KMS-11 (cell line): ENCODE results near the gene MEGF11.

Experiments
- H2AFZ ChIP-seq: fragments of 200-600 bp; sonication (generic); 2 replicates; pipeline ENCODE4 v1.6.1; 2016; ENCODE audit warnings: antibody characterized with exemption, mixed run types, low read depth
- H3K27ac ChIP-seq: fragments of 200-600 bp; sonication (generic); 2 replicates; pipeline ENCODE4 v1.6.1; 2016; ENCODE audit warnings: mild to moderate bottlenecking, mixed run types
- H3K27me3 ChIP-seq: fragments of 200-600 bp; sonication (generic); 2 replicates; pipeline ENCODE4 v1.6.1; 2017; ENCODE audit warnings: mild to moderate bottlenecking, low read depth, mixed run types, moderate library complexity; ENCODE audit not compliant: insufficient read depth
- H3K36me3 ChIP-seq: fragments of 200-600 bp; sonication (generic); 2 replicates; pipeline ENCODE4 v1.6.1; 2017; ENCODE audit warnings: mild to moderate bottlenecking, mixed run types; ENCODE audit not compliant: insufficient read depth
- H3K4me1 ChIP-seq: fragments of 200-600 bp; sonication (generic); 2 replicates; pipeline ENCODE4 v1.6.1; 2016; ENCODE audit warnings: mild to moderate bottlenecking, low read depth, mixed run types; ENCODE audit not compliant: poor library complexity, severe bottlenecking
- H3K4me2 ChIP-seq: fragments of 200-600 bp; sonication (generic); 2 replicates; pipeline ENCODE4 v1.7.0; 2016; ENCODE audit warnings: mild to moderate bottlenecking, mixed run types
- H3K4me3 ChIP-seq: fragments of 200-600 bp; sonication (generic); IDR thresholded peaks from 2 replicates; pipeline ENCODE4 v1.6.1; 2017; ENCODE audit warnings: low read depth, low read length, mixed read lengths; ENCODE audit not compliant: insufficient read depth
- H3K79me2 ChIP-seq: fragments of 200-600 bp; sonication (generic); 2 replicates; pipeline ENCODE4 v1.6.1; 2016; ENCODE audit warnings: low read depth, mixed run types; ENCODE audit not compliant: insufficient read depth
- H3K9ac ChIP-seq: fragments of 200-600 bp; sonication (generic); 2 replicates; pipeline ENCODE4 v1.6.1; 2016; ENCODE audit warnings: mild to moderate bottlenecking, mixed run types
- H4K20me1 ChIP-seq: fragments of 200-600 bp; sonication (generic); 2 replicates; pipeline ENCODE4 v1.6.1; 2016; ENCODE audit warnings: mild to moderate bottlenecking, mixed run types; ENCODE audit not compliant: insufficient read depth
- TF ChIP-seq, protein P1 (sequence below): fragments of 200-600 bp; sonication (generic); conservative IDR thresholded peaks from 2 replicates; pipeline ENCODE4 v1.6.1; 2017; ENCODE audit warnings: low read depth, mild to moderate bottlenecking, antibody characterized with exemption, low read length, moderate library complexity, mixed read lengths

MEGF11 gene

DNA sequence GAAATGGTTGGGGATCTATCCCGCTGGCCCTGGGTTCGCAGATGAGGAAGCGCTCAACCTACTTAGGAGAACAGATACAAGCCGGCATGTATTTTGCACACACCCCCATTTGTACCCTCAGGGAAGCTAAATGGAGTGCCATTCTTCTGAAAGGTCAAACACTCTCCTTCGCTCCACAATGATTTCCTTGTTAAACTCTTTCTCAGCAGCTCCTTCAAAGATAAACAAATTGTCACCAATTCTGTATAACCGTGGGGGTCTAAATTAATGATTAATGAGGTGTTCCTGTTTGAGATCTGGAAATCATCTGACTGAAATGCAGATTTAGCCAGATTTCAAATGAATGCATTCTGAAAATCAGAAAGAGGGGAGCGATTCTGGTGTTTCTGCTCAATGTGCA is 124.0 kb downstream of the MEGF11 start:
- H3K9ac ChIP-seq: no peak overlapping the region; the same call in 1 of the 2 replicates
- TF ChIP-seq, protein P1, sequence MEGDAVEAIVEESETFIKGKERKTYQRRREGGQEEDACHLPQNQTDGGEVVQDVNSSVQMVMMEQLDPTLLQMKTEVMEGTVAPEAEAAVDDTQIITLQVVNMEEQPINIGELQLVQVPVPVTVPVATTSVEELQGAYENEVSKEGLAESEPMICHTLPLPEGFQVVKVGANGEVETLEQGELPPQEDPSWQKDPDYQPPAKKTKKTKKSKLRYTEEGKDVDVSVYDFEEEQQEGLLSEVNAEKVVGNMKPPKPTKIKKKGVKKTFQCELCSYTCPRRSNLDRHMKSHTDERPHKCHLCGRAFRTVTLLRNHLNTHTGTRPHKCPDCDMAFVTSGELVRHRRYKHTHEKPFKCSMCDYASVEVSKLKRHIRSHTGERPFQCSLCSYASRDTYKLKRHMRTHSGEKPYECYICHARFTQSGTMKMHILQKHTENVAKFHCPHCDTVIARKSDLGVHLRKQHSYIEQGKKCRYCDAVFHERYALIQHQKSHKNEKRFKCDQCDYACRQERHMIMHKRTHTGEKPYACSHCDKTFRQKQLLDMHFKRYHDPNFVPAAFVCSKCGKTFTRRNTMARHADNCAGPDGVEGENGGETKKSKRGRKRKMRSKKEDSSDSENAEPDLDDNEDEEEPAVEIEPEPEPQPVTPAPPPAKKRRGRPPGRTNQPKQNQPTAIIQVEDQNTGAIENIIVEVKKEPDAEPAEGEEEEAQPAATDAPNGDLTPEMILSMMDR: no peak
- no peaks in the 10 kb centered on the region for H3K4me1 ChIP-seq
- no peaks in the 10 kb centered on the region for H4K20me1 ChIP-seq
- H3K4me2 ChIP-seq: no peak overlapping the region
- H3K4me3 ChIP-seq: no peak overlapping the region
- H3K36me3 ChIP-seq: no peaks in the 10 kb centered on the region
- H3K27me3 ChIP-seq: peaks cover 7% of the 10 kb centered on the region
- no peak overlapping the region for H2AFZ ChIP-seq
- no peaks in the 10 kb centered on the region for H3K79me2 ChIP-seq
- H3K27ac ChIP-seq: no peak overlapping the region

DNA sequence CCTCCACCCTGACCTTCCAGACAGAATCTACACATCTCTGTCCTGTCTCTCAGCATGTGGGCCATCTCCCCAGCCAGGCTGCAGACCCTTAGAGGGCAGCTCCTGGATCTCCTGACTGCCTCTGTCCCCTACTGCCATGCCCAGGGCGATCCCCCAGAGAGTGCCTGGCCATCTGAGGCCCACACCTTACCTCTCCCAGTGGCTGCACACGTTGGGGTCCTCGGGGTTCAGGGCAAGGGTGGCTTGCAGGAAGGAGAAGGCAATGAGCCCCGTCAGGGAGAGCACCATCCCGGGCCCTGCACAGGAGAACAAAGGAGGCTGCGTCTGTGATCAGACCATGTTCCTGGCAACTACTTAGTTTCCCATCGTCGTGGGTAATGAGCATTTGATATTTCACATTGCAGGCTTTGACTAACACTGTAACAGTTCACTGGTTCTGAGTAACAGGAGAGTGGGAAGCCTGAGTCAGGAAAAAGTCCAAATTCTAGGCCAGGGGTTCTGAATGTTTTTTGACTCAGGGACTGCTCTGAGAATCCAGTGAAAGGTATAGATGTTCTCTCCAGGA is 125.4 kb downstream of the MEGF11 start:
- H3K4me3 ChIP-seq: no peak overlapping the region
- no peak overlapping the region for H3K27ac ChIP-seq
- no peak overlapping the region for H3K9ac ChIP-seq
- H3K79me2 ChIP-seq: no peaks in the 10 kb centered on the region
- no peaks in the 10 kb centered on the region for H3K36me3 ChIP-seq
- no peak overlapping the region for H2AFZ ChIP-seq
- no peaks in the 10 kb centered on the region for H3K4me1 ChIP-seq
- H3K27me3 ChIP-seq: peaks cover 7% of the 10 kb centered on the region
- H3K4me2 ChIP-seq: no peak overlapping the region
- H4K20me1 ChIP-seq: no peaks in the 10 kb centered on the region
- TF ChIP-seq, protein P1: no peak

DNA sequence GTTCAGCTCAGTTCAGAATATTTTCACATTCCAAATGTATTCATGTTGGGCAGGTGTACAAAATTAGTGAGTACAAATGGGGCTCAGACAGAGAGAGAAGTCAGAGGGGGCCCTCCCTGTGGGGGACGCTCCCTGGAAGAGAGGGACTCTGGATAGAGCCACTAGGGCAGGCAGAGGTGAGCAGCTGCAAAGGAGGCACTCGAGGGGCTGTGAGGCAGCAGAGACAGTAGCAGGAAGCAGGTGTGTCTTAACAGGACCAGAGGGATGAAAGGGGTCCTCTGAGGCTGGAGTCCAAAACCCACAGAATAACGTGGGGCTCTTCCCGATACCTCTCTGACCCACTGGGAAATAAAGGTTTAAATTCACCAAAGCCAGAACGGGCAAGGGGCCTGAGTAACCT is 127.1 kb downstream of the MEGF11 start:
- Histone ChIP-seq H3K27ac (no peak overlapping the region), H3K4me1 (no peaks in the 10 kb centered on the region), H3K9ac (no peak overlapping the region), H3K27me3 (peaks cover 7% of the 10 kb centered on the region), H4K20me1 (no peaks in the 10 kb centered on the region), H3K79me2 (no peaks in the 10 kb centered on the region), H3K4me3 (no peak overlapping the region), H2AFZ (no peak overlapping the region), H3K36me3 (no peaks in the 10 kb centered on the region), H3K4me2 (no peak overlapping the region)
- TF ChIP-seq, protein P1: no peak

DNA sequence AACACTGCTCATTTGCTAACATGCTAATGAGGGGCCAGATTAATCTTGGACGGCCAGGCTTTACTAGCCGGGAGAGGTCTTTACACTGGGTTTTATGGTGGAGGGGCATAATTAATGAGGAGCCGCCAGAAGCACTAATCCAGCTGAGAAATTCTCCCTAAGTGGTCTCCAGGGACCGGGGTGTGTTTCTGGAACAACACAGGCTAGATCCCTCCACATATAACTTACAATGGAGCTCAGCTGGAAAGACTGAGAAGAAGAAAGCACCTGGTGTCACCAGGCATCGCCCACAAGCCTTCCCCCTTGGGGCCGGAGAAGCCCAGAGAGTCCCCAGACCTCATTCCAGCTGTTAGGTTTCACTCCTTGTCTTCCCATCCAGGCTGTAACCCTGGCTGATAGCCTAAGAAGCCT is 127.5 kb downstream of the MEGF11 start:
- H2AFZ ChIP-seq: no peak overlapping the region
- no peaks in the 10 kb centered on the region for H4K20me1 ChIP-seq
- H3K79me2 ChIP-seq: no peaks in the 10 kb centered on the region
- H3K4me3 ChIP-seq: no peak overlapping the region
- no peak overlapping the region for H3K27ac ChIP-seq
- H3K4me1 ChIP-seq: no peaks in the 10 kb centered on the region
- H3K36me3 ChIP-seq: no peaks in the 10 kb centered on the region
- no peak overlapping the region for H3K4me2 ChIP-seq
- H3K27me3 ChIP-seq: peaks cover 7% of the 10 kb centered on the region
- TF ChIP-seq, protein P1: no peak
- no peak overlapping the region for H3K9ac ChIP-seq
